ENCODE measurements around the gene SPATA33. TPM values are rescaled to one million over a fixed set of nuclear protein-coding genes. Genes with fewer than 3 reads are reported as not detected.

The SPATA33 gene
- total RNA-seq, 1 experiment from 2014 or later = 17.4 TPM

DNA sequence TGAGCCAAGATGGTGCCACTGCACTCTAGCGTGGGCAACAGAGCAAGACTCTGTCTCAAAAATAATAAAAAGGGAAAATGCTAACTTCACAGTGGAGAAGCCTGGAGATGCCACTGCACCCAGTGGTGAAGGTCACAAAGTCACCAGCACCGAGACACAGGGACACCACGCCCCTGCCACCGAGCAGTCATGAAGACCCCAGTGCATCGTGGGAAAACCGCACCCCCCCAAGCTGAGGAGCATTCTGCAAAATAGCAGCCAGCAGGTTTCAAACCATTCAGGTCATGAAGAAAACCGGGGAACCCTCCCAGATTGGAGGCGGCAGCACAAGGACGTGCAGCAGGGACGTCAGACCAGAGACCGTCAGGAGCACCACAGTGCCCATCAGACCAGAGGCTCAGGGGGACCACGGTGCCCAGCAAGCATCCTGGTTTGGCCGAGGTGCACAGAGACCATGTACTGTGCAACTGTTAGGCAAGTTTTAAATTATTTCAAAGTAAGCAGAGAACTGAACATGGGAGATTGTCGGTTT lies 13.8 kb upstream of the SPATA33 start:
- no peak overlapping the region for H2BK15ac ChIP-seq (ENCODE audit: low read depth, low read length)
- no CpG with 5 or more reads among the region's 14 CpGs for WGBS (ENCODE audit: extremely low coverage, insufficient read length, low lambda C conversion rate)
- Mint-ChIP-seq H3K27ac (no peak overlapping the region), H3K4me3 (no peak overlapping the region; a peak in 1 of 5 replicates), H3K27me3 (ENCODE audit: low read depth) (peaks cover 7% of the 10 kb centered on the region), H3K9me3 (no peaks in the 10 kb centered on the region), H3K4me1 (peaks cover 10 to 11% of the 10 kb centered on the region in 2 experiments), H3K36me3 (ENCODE audit: insufficient read depth in 1 of 3, low read depth in 3 of 3) (peaks cover 8 to 29% (median 28%) of the 10 kb centered on the region in 3 experiments; a peak in 6 of 7 replicates)
- H3K79me1 ChIP-seq (ENCODE audit: insufficient read depth, low read depth, low read length, poor library complexity, severe bottlenecking) = no peaks in the 10 kb centered on the region
- no peak overlapping the region for H2BK5ac ChIP-seq (ENCODE audit: insufficient read length, low read length)
- H3K23me2 ChIP-seq (ENCODE audit: insufficient read length, low read depth, low read length, poor library complexity, severe bottlenecking) = no peaks in the 10 kb centered on the region
- no peak overlapping the region for H2BK12ac ChIP-seq (ENCODE audit: insufficient read length, low read depth, low read length)
- H3K9ac ChIP-seq (ENCODE audit: extremely low read depth, insufficient read length, low read length) = no peak overlapping the region
- H2BK120ac ChIP-seq (ENCODE audit: low read depth, low read length, poor library complexity, severe bottlenecking) = no peak overlapping the region
- H2BK20ac ChIP-seq (ENCODE audit: low read depth, low read length, poor library complexity, severe bottlenecking) = no peak overlapping the region
- H3K27ac ChIP-seq (ENCODE audit: insufficient read length, low read depth, low read length) = no peak overlapping the region
- no peak overlapping the region for H3K56ac ChIP-seq (ENCODE audit: insufficient read length, low read depth, low read length)
- no peak overlapping the region for H4K5ac ChIP-seq (ENCODE audit: insufficient read length, low read depth, low read length)
- no peak overlapping the region for H3T11ph ChIP-seq (ENCODE audit: low read length)
- H3K4ac ChIP-seq (ENCODE audit: low read depth, low read length) = no peak overlapping the region
- H3K4me1 ChIP-seq (ENCODE audit: insufficient read depth, low read length) = no peaks in the 10 kb centered on the region
- H3K4me2 ChIP-seq (ENCODE audit: insufficient read depth, insufficient read length, low read length) = no peak overlapping the region
- no peak overlapping the region for H3K18ac ChIP-seq (ENCODE audit: insufficient read length, low read depth, low read length)
- DNase-seq = no peak
- no peak overlapping the region for H2AFZ ChIP-seq (ENCODE audit: low read length)
- H4K8ac ChIP-seq (replicated peaks; ENCODE audit: insufficient read length, low read depth, low read length) = no peak overlapping the region
- no peak overlapping the region for H3K14ac ChIP-seq (ENCODE audit: insufficient read depth, low read length)
- TF ChIP-seq, protein P1, sequence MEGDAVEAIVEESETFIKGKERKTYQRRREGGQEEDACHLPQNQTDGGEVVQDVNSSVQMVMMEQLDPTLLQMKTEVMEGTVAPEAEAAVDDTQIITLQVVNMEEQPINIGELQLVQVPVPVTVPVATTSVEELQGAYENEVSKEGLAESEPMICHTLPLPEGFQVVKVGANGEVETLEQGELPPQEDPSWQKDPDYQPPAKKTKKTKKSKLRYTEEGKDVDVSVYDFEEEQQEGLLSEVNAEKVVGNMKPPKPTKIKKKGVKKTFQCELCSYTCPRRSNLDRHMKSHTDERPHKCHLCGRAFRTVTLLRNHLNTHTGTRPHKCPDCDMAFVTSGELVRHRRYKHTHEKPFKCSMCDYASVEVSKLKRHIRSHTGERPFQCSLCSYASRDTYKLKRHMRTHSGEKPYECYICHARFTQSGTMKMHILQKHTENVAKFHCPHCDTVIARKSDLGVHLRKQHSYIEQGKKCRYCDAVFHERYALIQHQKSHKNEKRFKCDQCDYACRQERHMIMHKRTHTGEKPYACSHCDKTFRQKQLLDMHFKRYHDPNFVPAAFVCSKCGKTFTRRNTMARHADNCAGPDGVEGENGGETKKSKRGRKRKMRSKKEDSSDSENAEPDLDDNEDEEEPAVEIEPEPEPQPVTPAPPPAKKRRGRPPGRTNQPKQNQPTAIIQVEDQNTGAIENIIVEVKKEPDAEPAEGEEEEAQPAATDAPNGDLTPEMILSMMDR (conservative IDR thresholded peaks at IDR 0.05) = no peak
- no peak overlapping the region for H3K23ac ChIP-seq (ENCODE audit: insufficient read length, low read depth, low read length)
- H4K91ac ChIP-seq (ENCODE audit: insufficient read length, low read depth, low read length) = no peak overlapping the region
- H3K9me3 ChIP-seq (ENCODE audit: control insufficient read depth, low read depth, low read length) = no peaks in the 10 kb centered on the region
- no peaks in the 10 kb centered on the region for H3K79me2 ChIP-seq (ENCODE audit: insufficient read depth, low read length)
- H3K27me3 ChIP-seq (ENCODE audit: insufficient read depth, low read length) = no peaks in the 10 kb centered on the region
- no peaks in the 10 kb centered on the region for H4K20me1 ChIP-seq (ENCODE audit: control insufficient read depth, insufficient read depth, insufficient read length)
- H2AK5ac ChIP-seq (ENCODE audit: insufficient read length, low read length) = no peak overlapping the region
